Astrocyte (in vitro differentiated cells and primary cell): ENCODE data around the gene RAB11FIP4. TPM values are rescaled to one million over a fixed set of nuclear protein-coding genes. Genes with fewer than 3 reads are reported as not detected.

Experiments
- DNase-seq: peaks from one replicate; pipeline ENCODE4 v3.0.0-alpha.2; 2010; ENCODE audit warnings: low read depth
- FAIRE-seq: peaks from 2 replicates; lab custom pipeline; 2011; peaks lifted over from hg19 to GRCh38; lab: Jason Lieb, UNC
- H2AFZ ChIP-seq: 2 replicates; pipeline ENCODE4 v1.6.0; 2012; ENCODE audit warnings: low read depth, low read length, inconsistent platforms
- H3K27ac ChIP-seq: 2 replicates; pipeline ENCODE4 v1.5.1; 2011; ENCODE audit warnings: low read depth, low read length, inconsistent platforms
- H3K27me3 ChIP-seq: 2 replicates; pipeline ENCODE4 v1.6.0; 2011; ENCODE audit warnings: low read length, inconsistent platforms; ENCODE audit not compliant: insufficient read depth
- H3K36me3 ChIP-seq: 2 replicates; pipeline ENCODE4 v1.5.1; 2011; ENCODE audit warnings: low read length, inconsistent platforms; ENCODE audit not compliant: insufficient read depth
- H3K4me1 ChIP-seq: 2 replicates; pipeline ENCODE4 v1.5.1; 2011; ENCODE audit warnings: low read length, inconsistent platforms; ENCODE audit not compliant: insufficient read depth
- H3K4me2 ChIP-seq: 2 replicates; pipeline ENCODE4 v1.6.0; 2012; ENCODE audit warnings: low read length, inconsistent platforms
- H3K4me3 ChIP-seq: 2 replicates; pipeline ENCODE4 v1.5.1; 2011; ENCODE audit warnings: low read depth, mild to moderate bottlenecking, low read length, inconsistent platforms; ENCODE audit not compliant: insufficient read depth
- H3K79me2 ChIP-seq: 2 replicates; pipeline ENCODE4 v1.6.0; 2012; ENCODE audit warnings: mild to moderate bottlenecking, low read length, inconsistent platforms; ENCODE audit not compliant: insufficient read depth
- H3K9ac ChIP-seq: 2 replicates; pipeline ENCODE4 v1.6.0; 2012; ENCODE audit warnings: mild to moderate bottlenecking, low read length, inconsistent platforms
- H3K9me3 ChIP-seq: 2 replicates; pipeline ENCODE4 v1.5.1; 2012; ENCODE audit warnings: low read depth, mild to moderate bottlenecking, low read length, inconsistent platforms; ENCODE audit not compliant: insufficient read depth
- H4K20me1 ChIP-seq: 2 replicates; pipeline ENCODE4 v1.6.0; 2012; ENCODE audit warnings: low read length, inconsistent platforms; ENCODE audit not compliant: insufficient read depth
- H3K27ac Mint-ChIP-seq: one replicate; pipeline ENCODE4 v1.8.0; 2021; ENCODE audit warnings: mild to moderate bottlenecking, mixed read lengths; ENCODE audit not compliant: unreplicated experiment
- H3K27me3 Mint-ChIP-seq: one replicate; pipeline ENCODE4 v1.8.0; 2021; ENCODE audit warnings: low read depth, mixed read lengths; ENCODE audit not compliant: unreplicated experiment
- H3K36me3 Mint-ChIP-seq: one replicate; pipeline ENCODE4 v1.8.0; 2021; ENCODE audit warnings: low read depth, mixed read lengths; ENCODE audit not compliant: unreplicated experiment
- H3K4me1 Mint-ChIP-seq: one replicate; pipeline ENCODE4 v1.8.0; 2021; ENCODE audit warnings: low read depth, mixed read lengths; ENCODE audit not compliant: unreplicated experiment
- H3K4me3 Mint-ChIP-seq: one replicate; pipeline ENCODE4 v1.8.0; 2021; ENCODE audit warnings: mild to moderate bottlenecking, moderate library complexity, mixed read lengths; ENCODE audit not compliant: unreplicated experiment
- H3K9me3 Mint-ChIP-seq: one replicate; pipeline ENCODE4 v1.8.0; 2021; ENCODE audit warnings: mild to moderate bottlenecking, mixed read lengths; ENCODE audit not compliant: unreplicated experiment
- EZH2 ChIP-seq: IDR thresholded peaks from 2 replicates; pipeline ENCODE4 v1.6.1; 2012; ENCODE audit warnings: mild to moderate bottlenecking, low read length, inconsistent platforms; ENCODE audit not compliant: insufficient read depth
- total RNA-seq: library from RNA; stranded (reverse); gene quantifications from 2 replicates; pipeline ENCODE4 v1.2.1, GENCODE V29; 2021
- TF ChIP-seq, protein P1 (sequence below): IDR thresholded peaks from 2 replicates; pipeline ENCODE4 v1.5.1; 2011; ENCODE audit warnings: low read depth, mild to moderate bottlenecking, inconsistent platforms, low read length, moderate library complexity; ENCODE audit not compliant: insufficient read depth

RAB11FIP4 gene
- total RNA-seq, 1 donor from 2014 or later, result 4.4 TPM

DNA sequence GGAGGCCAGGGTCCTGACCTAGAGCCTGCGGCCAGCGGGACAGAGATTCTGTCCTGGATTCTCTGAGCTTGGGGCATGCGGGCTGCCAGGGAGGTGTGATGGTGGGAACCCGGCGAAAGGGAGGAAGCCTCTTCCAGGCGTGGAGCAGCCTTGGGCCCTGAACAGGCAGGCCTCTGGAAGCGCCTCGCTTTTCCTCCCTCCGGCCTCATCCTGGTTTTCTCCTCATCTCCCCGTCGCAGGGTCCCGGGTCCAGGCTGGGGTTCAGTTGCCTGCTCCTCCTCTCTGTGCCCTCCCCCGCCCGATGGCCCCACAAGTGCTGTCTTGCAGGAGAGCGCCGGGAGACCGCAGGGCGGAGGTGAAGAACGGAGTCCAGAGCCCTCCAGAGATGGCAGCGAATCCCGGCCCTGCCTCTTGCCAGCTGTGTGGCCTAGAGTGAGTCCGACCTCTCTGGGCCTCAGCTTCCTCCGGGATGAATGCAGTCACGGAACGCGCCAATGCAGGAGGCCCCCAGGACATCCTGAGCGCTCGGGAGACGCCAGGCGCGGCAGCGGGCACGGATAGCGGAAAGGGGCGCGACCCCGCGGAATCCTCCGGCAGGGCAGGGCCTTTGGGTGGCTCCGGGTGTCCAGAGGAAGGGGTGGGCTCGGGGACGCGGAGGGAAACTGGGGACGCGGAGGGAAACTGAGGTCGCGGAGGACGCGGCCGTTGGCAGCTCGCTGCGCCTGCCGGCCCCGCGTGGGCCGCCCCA, 553 bp upstream of the RAB11FIP4 start:
- Mint-ChIP-seq H3K4me3 (peak overlapping the region; percentile 71), H3K36me3 (no peaks in the 10 kb centered on the region), H3K4me1 (no peaks in the 10 kb centered on the region), H3K27me3 (peaks cover 36% of the 10 kb centered on the region), H3K9me3 (no peaks in the 10 kb centered on the region), H3K27ac (no peak overlapping the region)
- no peaks in the 10 kb centered on the region for H3K4me1 ChIP-seq
- DNase-seq, result no peak
- H3K79me2 ChIP-seq, result no peaks in the 10 kb centered on the region
- H3K27ac ChIP-seq, result no peak overlapping the region
- peak overlapping the region; percentile 80 for H3K4me2 ChIP-seq
- no peak overlapping the region for H3K4me3 ChIP-seq
- TF ChIP-seq EZH2, result peak; percentile 79
- TF ChIP-seq, protein P1, sequence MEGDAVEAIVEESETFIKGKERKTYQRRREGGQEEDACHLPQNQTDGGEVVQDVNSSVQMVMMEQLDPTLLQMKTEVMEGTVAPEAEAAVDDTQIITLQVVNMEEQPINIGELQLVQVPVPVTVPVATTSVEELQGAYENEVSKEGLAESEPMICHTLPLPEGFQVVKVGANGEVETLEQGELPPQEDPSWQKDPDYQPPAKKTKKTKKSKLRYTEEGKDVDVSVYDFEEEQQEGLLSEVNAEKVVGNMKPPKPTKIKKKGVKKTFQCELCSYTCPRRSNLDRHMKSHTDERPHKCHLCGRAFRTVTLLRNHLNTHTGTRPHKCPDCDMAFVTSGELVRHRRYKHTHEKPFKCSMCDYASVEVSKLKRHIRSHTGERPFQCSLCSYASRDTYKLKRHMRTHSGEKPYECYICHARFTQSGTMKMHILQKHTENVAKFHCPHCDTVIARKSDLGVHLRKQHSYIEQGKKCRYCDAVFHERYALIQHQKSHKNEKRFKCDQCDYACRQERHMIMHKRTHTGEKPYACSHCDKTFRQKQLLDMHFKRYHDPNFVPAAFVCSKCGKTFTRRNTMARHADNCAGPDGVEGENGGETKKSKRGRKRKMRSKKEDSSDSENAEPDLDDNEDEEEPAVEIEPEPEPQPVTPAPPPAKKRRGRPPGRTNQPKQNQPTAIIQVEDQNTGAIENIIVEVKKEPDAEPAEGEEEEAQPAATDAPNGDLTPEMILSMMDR, result no peak
- peaks cover 5% of the 10 kb centered on the region for H4K20me1 ChIP-seq
- peaks cover 14% of the 10 kb centered on the region for H3K27me3 ChIP-seq
- H3K36me3 ChIP-seq, result no peaks in the 10 kb centered on the region
- no peak for FAIRE-seq
- no peaks in the 10 kb centered on the region for H3K9me3 ChIP-seq
- H2AFZ ChIP-seq, result peak overlapping the region; percentile 66
- H3K9ac ChIP-seq, result no peak overlapping the region

- Histone ChIP-seq H3K27me3 (peaks cover 14% of the 10 kb centered on the region), H3K27ac (no peak overlapping the region), H4K20me1 (peaks cover 5% of the 10 kb centered on the region), H3K9ac (no peak overlapping the region), H3K36me3 (no peaks in the 10 kb centered on the region), H3K79me2 (no peaks in the 10 kb centered on the region), H3K4me3 (no peak overlapping the region), H3K4me1 (no peaks in the 10 kb centered on the region), H3K9me3 (no peaks in the 10 kb centered on the region), H2AFZ (no peak overlapping the region), H3K4me2 (peak overlapping the region; percentile 39)
- TF ChIP-seq, protein P1, result no peak
- peak; percentile 60 for TF ChIP-seq EZH2
- Mint-ChIP-seq H3K27ac (peak overlapping the region; percentile 19), H3K4me3 (peak overlapping the region; percentile 71), H3K36me3 (no peaks in the 10 kb centered on the region), H3K4me1 (no peaks in the 10 kb centered on the region), H3K9me3 (no peaks in the 10 kb centered on the region), H3K27me3 (peaks cover 44% of the 10 kb centered on the region)
- FAIRE-seq (no peak), DNase-seq (no peak)
Measured at GRCh38 chr17:31392002-31392855, 754 bp downstream of the RAB11FIP4 start.
